ENCODE data around the gene GRM8.

The GRM8 gene

GRCh38 chr7:127252778-127253280, at the start of gene GRM8:
Gene GRM8, minus strand, starts transcription at chr7:127252941.
- DNase-seq (ENCODE audit: low spot score), result no peak

- DNase-seq (ENCODE audit: low spot score), result no peak
Observed at GRCh38 chr7:127290801-127291361, 38.1 kb upstream of the GRM8 start.

- DNase-seq (ENCODE audit: low spot score), result no peak
Observed at GRCh38 chr7:127290116-127290655, 37.4 kb upstream of the GRM8 start.

- no peak for DNase-seq (ENCODE audit: low spot score)
Observed at GRCh38 chr7:127287133-127287532, 34.4 kb upstream of the GRM8 start.

GRCh38 chr7:127270093-127270492, 17.4 kb upstream of the GRM8 start:
- DNase-seq (ENCODE audit: low spot score), result no peak

GRCh38 chr7:127266047-127266446, 13.3 kb upstream of the GRM8 start:
- DNase-seq (ENCODE audit: low spot score), result no peak

GRCh38 chr7:127264219-127264618, 11.5 kb upstream of the GRM8 start:
- DNase-seq (ENCODE audit: low spot score), result no peak

GRCh38 chr7:127258111-127258510, 5.4 kb upstream of the GRM8 start:
- DNase-seq (ENCODE audit: low spot score), result no peak

- DNase-seq (ENCODE audit: low spot score), result no peak
Observed at GRCh38 chr7:127257086-127257485, 4.3 kb upstream of the GRM8 start.

GRCh38 chr7:127256041-127256725, 3.4 kb upstream of the GRM8 start:
- DNase-seq (ENCODE audit: low spot score), result no peak

GRCh38 chr7:127254163-127254684, 1.5 kb upstream of the GRM8 start:
- no peak for DNase-seq (ENCODE audit: low spot score)

GRCh38 chr7:127253281-127254162, 781 bp upstream of the GRM8 start:
- peak; percentile 22 for DNase-seq (ENCODE audit: low spot score)

GRCh38 chr7:127252377-127252713, 396 bp downstream of the GRM8 start:
- DNase-seq (ENCODE audit: low spot score), result no peak

- DNase-seq (ENCODE audit: low spot score), result no peak
Observed at GRCh38 chr7:127251465-127252376, 1.0 kb downstream of the GRM8 start.

- no peak for DNase-seq (ENCODE audit: low spot score)
Observed at GRCh38 chr7:127251036-127251464, 1.7 kb downstream of the GRM8 start.

GRCh38 chr7:127250312-127251035, 2.3 kb downstream of the GRM8 start:
- DNase-seq (ENCODE audit: low spot score), result no peak

GRCh38 chr7:127245607-127246006, 7.1 kb downstream of the GRM8 start:
- no peak for DNase-seq (ENCODE audit: low spot score)

- DNase-seq (ENCODE audit: low spot score), result no peak
Observed at GRCh38 chr7:127245002-127245401, 7.7 kb downstream of the GRM8 start.

GRCh38 chr7:127239814-127240213, 12.9 kb downstream of the GRM8 start:
- DNase-seq (ENCODE audit: low spot score), result no peak

GRCh38 chr7:127233630-127234029, 19.1 kb downstream of the GRM8 start:
- no peak for DNase-seq (ENCODE audit: low spot score)

- DNase-seq (ENCODE audit: low spot score), result no peak
Observed at GRCh38 chr7:127231415-127231814, 21.3 kb downstream of the GRM8 start.
